H7 (cell line): Measurements from ENCODE around the gene CLDN10. TPM values are rescaled to one million over a fixed set of nuclear protein-coding genes. Genes with fewer than 3 reads are reported as not detected.
"Not testable (repeated sequence)": the region's sequence is repeated elsewhere in the genome, so short reads cannot be mapped to it uniquely, and the experiment has no call there.

Source experiments
- DNase-seq: peaks from one replicate; pipeline ENCODE4 v3.0.0; 2012
- H3K27me3 ChIP-seq: 2 replicates; pipeline ENCODE4 v1.6.0; 2011; ENCODE audit warnings: mild to moderate bottlenecking, low read length; ENCODE audit not compliant: control insufficient read depth, insufficient read depth
- H3K36me3 ChIP-seq: replicated peaks from 2 replicates; pipeline ENCODE4 v1.5.1; 2011; ENCODE audit warnings: low read length; ENCODE audit not compliant: control insufficient read depth, insufficient read depth
- H3K4me3 ChIP-seq: 2 replicates; pipeline ENCODE4 v1.5.1; 2011; ENCODE audit warnings: low read depth, mild to moderate bottlenecking, control low read depth, low read length, moderate library complexity; ENCODE audit not compliant: insufficient read depth
- total RNA-seq: library from RNA; depleted of rRNA; stranded (reverse); fragments of >200 nt; shearing (Covaris generic); gene quantifications from 2 replicates; pipeline ENCODE4 v1.2.3, GENCODE V29; 2014

Gene CLDN10
- total RNA-seq, 1 experiment from 2014 or later: 17.8 TPM

GRCh38 chr13:95557013-95557412 lies 4.5 kb downstream of the CLDN10 start:
- DNase-seq: no peak
- Histone ChIP-seq H3K27me3 (peaks cover 18% of the 10 kb centered on the region; the same call in 1 of the 2 replicates), H3K36me3 (no peaks in the 10 kb centered on the region), H3K4me3 (no peak overlapping the region)

- DNase-seq: no peak
- Histone ChIP-seq H3K4me3 (no peak overlapping the region), H3K27me3 (peaks cover 2% of the 10 kb centered on the region; the same call in 1 of the 2 replicates), H3K36me3 (no peaks in the 10 kb centered on the region)
These were observed 6.6 kb downstream of the CLDN10 start for GRCh38 chr13:95559100-95559499.

DNA sequence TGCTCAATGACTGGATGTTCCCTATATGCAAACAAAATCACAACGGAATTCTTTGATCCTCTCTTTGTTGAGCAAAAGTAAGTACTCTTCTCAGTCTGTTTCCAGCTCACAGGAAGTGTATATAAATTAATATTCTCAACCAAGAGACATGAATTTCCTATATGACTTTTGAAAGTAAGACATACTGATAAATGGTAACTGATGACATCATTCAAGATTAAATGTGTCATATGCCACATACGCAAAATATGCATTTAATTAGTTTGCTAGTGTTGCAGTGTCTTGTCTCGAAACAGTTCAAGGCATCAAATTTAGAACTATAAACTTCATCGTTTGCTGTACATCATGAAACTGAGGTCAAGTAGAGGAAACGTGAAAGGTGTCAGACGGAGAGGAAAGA lies 7.9 kb downstream of the CLDN10 start:
- no peaks in the 10 kb centered on the region for H3K27me3 ChIP-seq
- DNase-seq: no peak
- no peak overlapping the region for H3K4me3 ChIP-seq
- H3K36me3 ChIP-seq: no peaks in the 10 kb centered on the region

DNA sequence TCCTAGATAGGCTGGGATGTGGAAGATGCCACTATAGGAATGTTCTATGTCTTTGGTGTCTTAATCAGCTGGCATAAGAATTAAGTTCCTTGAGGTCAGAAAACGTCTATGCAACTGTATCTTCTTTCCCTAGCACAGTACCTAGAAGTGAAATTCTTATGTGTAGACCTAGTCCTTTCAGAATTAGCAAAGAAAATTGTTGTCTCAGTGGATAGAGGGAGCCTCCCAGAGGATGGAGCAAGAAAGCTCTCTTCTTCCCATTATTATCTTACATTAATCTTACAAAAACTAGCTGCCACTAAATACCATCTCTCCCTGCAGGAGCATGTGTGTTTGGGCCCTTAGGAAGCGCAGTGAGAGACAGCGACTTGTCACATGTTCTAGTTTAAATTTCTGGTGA lies 11.6 kb downstream of the CLDN10 start:
- peak; percentile 16 for DNase-seq
- Histone ChIP-seq H3K4me3 (no peak overlapping the region), H3K36me3 (no peaks in the 10 kb centered on the region; the same call in 1 of the 2 replicates), H3K27me3 (no peaks in the 10 kb centered on the region)

DNA sequence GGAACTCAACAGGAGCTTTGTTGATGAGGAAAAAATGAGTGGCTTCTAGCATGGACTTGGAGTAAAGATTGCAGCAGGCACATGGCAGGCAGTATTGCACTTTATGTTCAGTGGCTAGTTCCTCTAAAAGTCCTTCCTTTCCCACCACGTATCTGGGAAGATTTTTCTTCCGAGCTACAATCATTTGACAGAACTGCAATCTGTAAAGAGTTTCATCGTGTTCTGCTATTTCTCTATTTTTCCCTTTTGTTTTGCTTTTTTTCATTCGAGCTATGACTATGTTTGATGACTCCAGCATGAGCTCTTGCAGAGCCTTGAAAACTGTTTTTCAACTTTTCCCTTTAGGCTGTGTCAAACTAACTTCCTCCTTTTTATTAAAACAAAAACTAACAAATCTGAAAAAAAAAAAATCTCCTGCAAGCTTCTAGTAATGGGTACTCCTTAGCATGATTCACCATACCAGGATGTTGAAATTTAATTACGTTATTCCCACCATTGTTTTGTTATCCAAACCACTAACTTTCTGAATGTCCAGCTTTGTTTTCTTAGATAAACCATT lies 12.3 kb downstream of the CLDN10 start:
- Histone ChIP-seq H3K36me3 (no peaks in the 10 kb centered on the region; the same call in 1 of the 2 replicates), H3K4me3 (no peak overlapping the region), H3K27me3 (no peaks in the 10 kb centered on the region)
- DNase-seq: no peak

- not testable (repeated sequence) for DNase-seq, H3K4me3 ChIP-seq, H3K36me3 ChIP-seq
These were observed 13.2 kb downstream of the CLDN10 start for GRCh38 chr13:95565758-95566157.

GRCh38 chr13:95568131-95568530 lies 15.6 kb downstream of the CLDN10 start:
- Histone ChIP-seq H3K27me3 (no peaks in the 10 kb centered on the region), H3K4me3 (no peak overlapping the region), H3K36me3 (no peaks in the 10 kb centered on the region; the same call in 1 of the 2 replicates)
- DNase-seq: no peak

More at GRCh38 chr13:95565758-95566157, 13.2 kb downstream of the CLDN10 start:
- H3K27me3 ChIP-seq: not testable (repeated sequence)

- DNase-seq: no peak
- no peaks in the 10 kb centered on the region for H3K27me3 ChIP-seq
- no peaks in the 10 kb centered on the region; the same call in 1 of the 2 replicates for H3K36me3 ChIP-seq
- H3K4me3 ChIP-seq: no peak overlapping the region
These were observed 17.5 kb downstream of the CLDN10 start for GRCh38 chr13:95570016-95570415.

GRCh38 chr13:95571941-95572340 lies 19.4 kb downstream of the CLDN10 start:
- Histone ChIP-seq H3K4me3 (no peak overlapping the region), H3K27me3 (no peaks in the 10 kb centered on the region), H3K36me3 (peaks cover 1% of the 10 kb centered on the region; the same call in 1 of the 2 replicates)
- no peak for DNase-seq

- Histone ChIP-seq H3K36me3 (peaks cover 1% of the 10 kb centered on the region; the same call in 1 of the 2 replicates), H3K27me3 (no peaks in the 10 kb centered on the region), H3K4me3 (no peak overlapping the region)
- no peak for DNase-seq
These were observed 20.7 kb downstream of the CLDN10 start for GRCh38 chr13:95573221-95573620.

- DNase-seq: no peak
These were observed 26.8 kb downstream of the CLDN10 start for GRCh38 chr13:95579303-95579702.

DNA sequence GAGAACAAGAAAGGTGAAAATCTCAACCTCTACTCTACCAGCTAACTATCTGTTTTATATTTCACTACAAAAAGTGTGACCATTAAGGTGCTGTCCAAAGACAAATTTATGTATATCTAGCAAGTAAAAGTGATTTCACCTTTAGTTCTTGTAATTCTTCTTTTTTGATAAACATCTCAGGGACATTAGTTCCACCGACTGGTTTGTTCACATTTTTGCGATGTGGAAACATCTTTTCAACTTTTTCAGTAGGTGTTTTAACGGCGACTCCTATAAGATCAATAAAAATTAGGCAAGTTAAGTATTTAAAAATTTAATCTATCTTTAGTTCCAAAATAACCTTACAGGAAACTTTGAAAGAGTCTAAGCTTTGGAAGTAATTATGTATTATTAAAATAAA lies 33.3 kb downstream of the CLDN10 start:
- Histone ChIP-seq H3K36me3 (peaks cover 17% of the 10 kb centered on the region), H3K27me3 (no peaks in the 10 kb centered on the region), H3K4me3 (no peak overlapping the region)
- DNase-seq: no peak

More at GRCh38 chr13:95579303-95579702, 26.8 kb downstream of the CLDN10 start:
- H3K4me3 ChIP-seq: no peak overlapping the region
- H3K36me3 ChIP-seq: peaks cover 8% of the 10 kb centered on the region
- H3K27me3 ChIP-seq: no peaks in the 10 kb centered on the region

DNA sequence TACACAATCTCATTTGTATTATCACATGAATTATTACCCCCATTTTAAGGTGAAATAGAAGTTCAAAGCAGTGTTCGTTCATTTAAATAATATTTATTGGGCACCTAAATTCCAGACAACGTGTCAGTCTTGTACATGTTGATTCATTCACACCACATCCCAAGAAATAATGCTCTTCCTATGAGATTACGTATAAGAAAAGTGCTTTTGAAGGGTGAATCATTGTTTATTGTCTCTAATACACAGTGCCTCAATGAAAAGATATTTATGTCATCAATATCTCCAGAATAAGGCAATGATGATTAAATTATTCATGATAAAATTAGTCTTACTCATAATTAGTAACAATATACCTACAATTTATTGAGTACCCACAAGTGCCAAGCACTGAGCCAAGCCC lies 35.6 kb downstream of the CLDN10 start:
- H3K36me3 ChIP-seq: peaks cover 11% of the 10 kb centered on the region
- no peak overlapping the region for H3K4me3 ChIP-seq
- no peak for DNase-seq
- no peaks in the 10 kb centered on the region for H3K27me3 ChIP-seq

DNA sequence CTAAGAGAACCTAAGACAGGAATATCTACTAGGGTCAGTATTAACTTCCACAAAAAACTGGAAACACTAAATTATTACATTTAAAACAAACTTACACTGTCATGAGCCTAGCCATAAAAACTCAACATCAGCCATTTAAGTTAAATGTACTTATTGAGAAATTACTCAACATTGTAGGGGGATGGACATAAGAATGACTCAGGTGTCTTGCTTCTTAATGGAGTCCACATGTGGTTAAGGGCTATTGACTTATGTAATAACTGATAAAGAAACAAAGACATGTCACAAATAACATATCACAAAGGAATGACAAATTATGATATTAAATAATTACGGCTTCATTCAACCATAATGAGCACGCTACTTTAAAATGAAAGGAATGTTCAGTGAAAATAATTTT lies 36.2 kb downstream of the CLDN10 start:
- DNase-seq: no peak
- H3K36me3 ChIP-seq: peaks cover 11% of the 10 kb centered on the region
- H3K27me3 ChIP-seq: no peaks in the 10 kb centered on the region
- H3K4me3 ChIP-seq: no peak overlapping the region

GRCh38 chr13:95593462-95593861 lies 40.9 kb downstream of the CLDN10 start:
- peaks cover 3% of the 10 kb centered on the region for H3K36me3 ChIP-seq
- no peak overlapping the region for H3K4me3 ChIP-seq
- H3K27me3 ChIP-seq: no peaks in the 10 kb centered on the region
- no peak for DNase-seq

GRCh38 chr13:95596701-95597100 lies 44.2 kb downstream of the CLDN10 start:
- DNase-seq: no peak
- no peaks in the 10 kb centered on the region; the same call in 1 of the 2 replicates for H3K36me3 ChIP-seq
- H3K4me3 ChIP-seq: no peak overlapping the region
- no peaks in the 10 kb centered on the region for H3K27me3 ChIP-seq
